Astrocyte (in vitro differentiated cells and primary cell): ENCODE data around the gene CDK5R1.

Experiments used
- CTCF ChIP-seq: IDR thresholded peaks from 2 replicates; pipeline ENCODE4 v1.5.1; 2011; ENCODE audit warnings: low read depth, mild to moderate bottlenecking, inconsistent platforms, low read length, moderate library complexity; ENCODE audit not compliant: insufficient read depth
- EZH2 ChIP-seq: IDR thresholded peaks from 2 replicates; pipeline ENCODE4 v1.6.1; 2012; ENCODE audit warnings: mild to moderate bottlenecking, low read length, inconsistent platforms; ENCODE audit not compliant: insufficient read depth

DNA sequence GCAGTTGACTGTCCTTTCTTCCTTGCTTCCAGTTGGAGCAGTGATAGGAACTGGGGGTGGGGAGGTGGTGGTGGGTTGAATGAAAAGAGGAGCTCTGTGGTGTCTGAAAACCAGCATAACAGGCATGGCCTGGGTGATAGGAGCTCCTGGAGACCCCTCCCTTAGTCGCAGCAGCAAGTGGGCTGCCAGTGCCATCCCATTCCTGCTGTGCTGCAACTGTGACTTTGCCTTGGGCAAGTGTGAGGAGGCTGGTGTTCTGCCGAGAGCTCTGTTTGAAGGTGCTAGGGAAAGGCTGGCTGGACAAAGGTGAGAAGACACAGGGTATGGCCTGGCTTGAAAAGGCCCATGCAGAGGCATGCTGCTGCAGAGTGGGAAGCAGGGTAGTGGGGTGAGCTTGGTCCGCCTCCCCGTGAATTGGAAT lies 2.7 kb upstream of the CDK5R1 start:
- TF ChIP-seq CTCF (no peak), EZH2 (no peak)
